GM18951 (cell line): ENCODE results near the gene PIEZO2.

Experiments
- POLR2A ChIP-seq: IDR thresholded peaks from 4 replicates; pipeline ENCODE4 v1.6.1; 2011; ENCODE audit warnings: mild to moderate bottlenecking; ENCODE audit not compliant: insufficient read length, insufficient read depth; ENCODE audit errors: extremely low read depth
- in situ Hi-C: fragments of 300-500 bp; cut with MboI; formaldehyde crosslinking; loops from one replicate; pipeline ENCODE4 v1.12.0; 2022; ENCODE audit warnings: low sequenced_read_pairs, mixed read lengths, inconsistent platforms; ENCODE audit not compliant: unreplicated experiment

PIEZO2 gene

GRCh38 chr18:10760986-10761385 is 388.4 kb downstream of the PIEZO2 start:
- TF ChIP-seq POLR2A, result no peak
- in situ Hi-C loops, result no loop called here

- in situ Hi-C loops, result no loop called here
- TF ChIP-seq POLR2A, result no peak
These were observed 390.1 kb downstream of the PIEZO2 start for GRCh38 chr18:10759241-10759640.

DNA sequence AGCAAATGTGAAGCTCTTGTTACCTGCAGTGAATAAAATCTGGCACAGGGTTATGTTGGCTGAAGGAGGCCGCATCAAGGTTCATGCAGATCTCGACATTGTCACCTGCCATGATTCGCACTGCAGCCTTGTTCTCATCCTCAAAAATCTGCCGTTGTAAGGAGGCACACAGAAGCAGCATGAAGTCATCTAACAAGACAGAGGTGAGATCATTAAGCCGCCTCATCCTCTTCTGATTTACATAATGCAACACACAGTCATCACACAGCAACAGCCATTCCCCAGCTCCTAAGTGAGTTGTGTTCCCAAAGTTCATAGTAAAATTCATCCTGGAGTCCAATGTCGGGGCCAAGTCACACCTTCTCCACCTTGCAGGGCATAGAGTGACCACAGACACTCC is 391.4 kb downstream of the PIEZO2 start:
- in situ Hi-C loops, result no loop called here
- no peak for TF ChIP-seq POLR2A

GRCh38 chr18:10757349-10757748 is 392.0 kb downstream of the PIEZO2 start:
- in situ Hi-C loops, result no loop called here
- TF ChIP-seq POLR2A, result no peak

GRCh38 chr18:10755855-10756254 is 393.5 kb downstream of the PIEZO2 start:
- no peak for TF ChIP-seq POLR2A
- in situ Hi-C loops, result no loop called here

DNA sequence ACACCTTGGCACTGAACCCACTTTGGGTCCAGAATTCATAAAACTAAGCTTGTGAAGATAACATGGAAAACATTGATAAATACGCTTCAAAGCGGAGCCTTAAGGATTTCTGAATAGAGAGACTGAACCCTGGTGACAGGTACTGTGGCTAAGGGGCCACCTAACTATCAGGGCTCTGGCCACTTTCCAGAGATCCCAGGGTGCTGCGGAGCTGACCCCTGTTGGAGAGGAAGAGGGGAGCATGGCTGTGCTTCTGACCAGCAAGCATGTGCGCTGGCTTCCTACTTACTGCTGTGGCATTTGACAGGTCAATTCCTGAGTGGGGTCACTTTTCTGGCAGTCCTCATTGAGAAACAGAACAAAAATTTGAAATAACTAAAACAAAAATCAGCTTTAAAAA is 395.2 kb downstream of the PIEZO2 start:
- in situ Hi-C loops, result no loop called here
- TF ChIP-seq POLR2A, result no peak

- in situ Hi-C loops, result no loop called here
- TF ChIP-seq POLR2A, result no peak
These were observed 397.0 kb downstream of the PIEZO2 start for GRCh38 chr18:10752382-10752781.

GRCh38 chr18:10751653-10752052 is 397.7 kb downstream of the PIEZO2 start:
- TF ChIP-seq POLR2A, result no peak
- in situ Hi-C loops, result no loop called here

- TF ChIP-seq POLR2A, result no peak
- in situ Hi-C loops, result no loop called here
These were observed 399.0 kb downstream of the PIEZO2 start for GRCh38 chr18:10750191-10751035.

DNA sequence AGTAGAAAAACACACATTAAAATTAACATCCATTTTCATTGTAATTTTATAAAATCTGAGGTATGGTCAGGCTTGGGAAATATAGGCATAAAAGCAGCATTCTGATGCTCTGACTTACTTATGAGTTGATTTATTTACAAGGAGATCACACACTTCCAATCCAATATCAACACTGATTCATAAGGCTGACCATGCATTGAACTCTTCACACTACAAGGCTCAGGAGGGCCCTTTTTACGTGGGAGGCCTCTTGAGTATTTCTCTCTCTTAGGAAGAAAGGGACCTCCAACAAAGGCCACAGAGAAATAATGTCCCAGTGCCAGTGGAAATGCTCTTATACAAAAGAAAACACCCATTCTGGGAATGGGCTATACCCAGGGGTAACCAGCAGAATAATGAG is 400.7 kb downstream of the PIEZO2 start:
- TF ChIP-seq POLR2A, result no peak
- in situ Hi-C loops, result no loop called here

GRCh38 chr18:10745971-10746370 is 403.4 kb downstream of the PIEZO2 start:
- in situ Hi-C loops, result no loop called here
- no peak for TF ChIP-seq POLR2A

DNA sequence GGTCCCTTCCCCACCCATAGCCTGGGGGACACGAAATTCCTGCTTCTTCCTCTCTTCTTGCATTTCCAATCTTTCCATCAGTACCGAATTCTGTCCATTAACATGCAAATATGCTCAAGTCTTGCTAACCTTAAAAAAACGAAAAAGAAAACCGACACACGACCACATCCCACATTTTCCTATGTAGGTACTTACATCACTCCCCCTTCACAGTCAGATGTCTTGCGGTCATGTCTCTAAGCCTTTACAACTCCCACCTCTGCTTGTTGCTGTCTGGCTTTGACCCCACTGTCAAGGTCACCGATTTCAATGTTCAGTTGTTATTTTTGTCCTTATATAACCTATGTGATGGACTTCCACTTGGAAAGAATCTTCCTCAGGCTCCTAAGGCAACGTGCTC is 404.1 kb downstream of the PIEZO2 start:
- in situ Hi-C loops, result no loop called here
- TF ChIP-seq POLR2A, result no peak

- in situ Hi-C loops, result no loop called here
- no peak for TF ChIP-seq POLR2A
These were observed 405.6 kb downstream of the PIEZO2 start for GRCh38 chr18:10743766-10744165.

DNA sequence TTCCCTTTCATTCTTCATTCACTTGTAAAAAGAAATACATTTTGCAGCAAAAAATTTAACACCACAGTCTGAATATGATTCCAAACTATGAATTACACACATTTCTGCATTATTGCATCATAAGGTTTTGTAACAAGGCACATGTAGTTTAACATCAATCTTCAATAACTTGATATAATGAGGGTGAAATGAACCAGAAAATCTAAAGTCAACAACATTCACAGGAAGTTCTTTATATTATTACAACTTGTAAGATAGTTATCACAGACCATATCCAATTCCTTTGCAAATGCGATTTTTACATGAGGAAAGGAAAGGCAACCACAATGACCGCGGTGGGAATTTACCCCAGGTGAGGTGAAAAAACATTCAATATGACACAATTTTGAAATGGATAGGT is 410.2 kb downstream of the PIEZO2 start:
- in situ Hi-C loops, result no loop called here
- no peak for TF ChIP-seq POLR2A
